Head of caudate nucleus (tissue), 42 donors: ENCODE data around the gene ZXDA.

ENCODE experiments used
- DNase-seq, 42 donors: peaks; one replicate each; pipeline versions ENCODE4 v3.0.0 to v3.0.0-alpha.2; 2020 to 2021; ENCODE audit warnings: mixed read lengths in 7 of 42
- intact Hi-C: fragments of 100-400 bp; cut with DNase I; formaldehyde crosslinking; loops from one replicate; pipeline ENCODE4 v1.15.0; 2022

Gene ZXDA

DNA sequence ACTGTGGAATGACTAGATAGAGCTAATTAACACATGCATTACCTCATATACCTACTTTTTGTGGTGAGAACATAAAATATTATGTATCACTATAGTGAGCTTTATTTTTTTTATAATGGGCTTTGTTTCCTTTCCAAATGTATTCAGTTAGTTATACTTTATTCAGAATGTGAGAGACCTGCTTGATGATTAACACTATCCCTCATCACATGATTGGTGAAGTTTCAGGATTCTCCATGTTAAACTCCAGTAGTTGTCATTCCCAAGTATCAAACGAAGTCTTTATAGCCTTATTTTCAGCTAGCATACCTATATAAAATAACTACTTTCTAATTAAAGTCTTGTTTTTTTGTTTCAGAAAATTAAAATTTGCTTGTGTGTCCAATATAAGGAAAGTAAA is 8.8 kb downstream of the ZXDA start:
- intact Hi-C loops, result loop anchor here (10.0 kb wide), 1 partner anchor 307 kb away; the partner anchor contains the start of gene ZXDB
- DNase-seq, result no peak

DNA sequence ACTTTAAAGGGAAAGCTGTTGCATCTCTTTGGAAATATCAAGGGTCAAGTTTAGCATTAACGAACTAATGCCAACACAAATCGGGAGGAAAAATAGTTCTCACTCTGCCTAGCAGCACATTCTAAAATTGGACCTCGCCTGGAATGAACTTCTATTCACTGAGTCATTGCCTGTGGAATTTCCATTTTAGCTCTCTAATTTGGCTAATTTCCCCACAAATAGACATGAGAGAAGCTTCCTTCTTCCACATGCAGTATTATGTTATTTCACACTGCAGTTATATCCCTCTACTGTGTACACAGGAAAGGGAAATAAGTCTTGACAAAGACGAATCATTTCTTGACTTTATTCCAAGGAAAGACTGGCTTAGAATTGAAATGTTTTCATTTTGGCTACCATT is 9.3 kb downstream of the ZXDA start:
- intact Hi-C loops, result loop anchor here (10.0 kb wide), 1 partner anchor 306 kb away; the partner anchor contains the start of gene ZXDB

DNA sequence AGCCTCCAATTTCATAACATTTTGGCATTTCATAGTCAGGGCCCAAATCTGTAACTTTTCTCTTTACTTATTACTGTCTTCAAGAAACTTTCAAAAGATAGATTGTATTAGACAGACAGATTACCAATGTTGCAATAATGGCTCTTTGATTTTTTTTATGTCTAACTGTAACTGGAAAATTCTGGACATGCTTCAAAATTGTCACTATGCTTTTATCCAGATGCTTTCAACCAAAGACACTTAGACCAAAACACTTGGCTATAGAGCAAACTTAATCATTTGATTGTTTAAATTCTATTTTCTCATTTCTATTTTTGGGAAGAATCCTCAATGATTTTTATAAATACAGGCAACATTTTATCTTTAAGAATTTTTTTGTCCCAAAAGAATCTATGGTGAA is 10.4 kb downstream of the ZXDA start:
- intact Hi-C loops, result loop anchor here (10.0 kb wide), 1 partner anchor 305 kb away; the partner anchor contains the start of gene ZXDB
- DNase-seq, result no peak

More for the DNA sequence above, 9.3 kb downstream of the ZXDA start:
- DNase-seq, result peak in 2 of 42 donors; percentile 11 to 57

DNA sequence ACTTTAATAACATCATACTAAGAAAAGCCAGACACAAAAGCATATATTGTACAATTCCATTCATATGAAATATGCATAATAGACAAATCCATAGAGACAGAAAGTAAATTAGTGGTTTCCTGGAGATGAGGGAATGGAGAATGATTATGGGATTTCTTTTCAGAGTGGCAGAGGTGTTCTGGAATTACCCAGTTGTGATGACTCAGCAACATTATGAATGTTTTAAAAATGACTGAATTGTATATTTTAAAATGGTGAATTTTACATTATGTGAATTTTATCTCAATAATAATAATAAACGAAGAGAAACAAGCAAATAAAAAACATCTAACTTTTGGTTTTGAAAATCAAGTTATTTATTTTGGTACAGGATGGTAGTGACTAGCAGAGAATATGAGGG is 11.2 kb downstream of the ZXDA start:
- intact Hi-C loops, result no loop called here
- no peak for DNase-seq

DNA sequence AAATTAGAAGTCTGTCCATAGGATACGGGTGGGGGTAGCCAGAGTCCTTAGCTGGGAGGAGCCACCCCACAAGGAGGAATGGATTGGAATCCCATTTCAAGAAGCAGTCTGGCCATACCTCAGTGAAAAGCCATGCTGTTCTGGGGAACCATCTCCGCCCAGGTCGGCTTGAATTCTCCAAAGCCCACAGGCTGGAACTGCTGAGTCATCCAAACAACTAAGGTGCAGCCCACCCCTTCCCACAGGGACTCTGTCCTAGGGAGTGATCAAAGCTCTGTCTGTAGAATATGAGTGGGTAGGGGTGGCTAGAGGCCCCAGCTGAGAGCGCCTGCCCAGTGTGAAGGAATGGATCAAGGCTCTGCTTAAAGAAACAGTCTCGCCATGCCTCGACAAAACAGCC is 38.8 kb downstream of the ZXDA start:
- DNase-seq, result no peak
- intact Hi-C loops, result no loop called here
